T-helper 9 cell (primary cell): ENCODE results near the gene GNB1L.

ENCODE experiments used
- DNase-seq: peaks from one replicate; pipeline ENCODE4 v3.0.0-alpha.2; 2020

GNB1L gene

GRCh38 chr22:19821523-19822300 is 33.0 kb downstream of the GNB1L start:
- DNase-seq, result no peak

DNA sequence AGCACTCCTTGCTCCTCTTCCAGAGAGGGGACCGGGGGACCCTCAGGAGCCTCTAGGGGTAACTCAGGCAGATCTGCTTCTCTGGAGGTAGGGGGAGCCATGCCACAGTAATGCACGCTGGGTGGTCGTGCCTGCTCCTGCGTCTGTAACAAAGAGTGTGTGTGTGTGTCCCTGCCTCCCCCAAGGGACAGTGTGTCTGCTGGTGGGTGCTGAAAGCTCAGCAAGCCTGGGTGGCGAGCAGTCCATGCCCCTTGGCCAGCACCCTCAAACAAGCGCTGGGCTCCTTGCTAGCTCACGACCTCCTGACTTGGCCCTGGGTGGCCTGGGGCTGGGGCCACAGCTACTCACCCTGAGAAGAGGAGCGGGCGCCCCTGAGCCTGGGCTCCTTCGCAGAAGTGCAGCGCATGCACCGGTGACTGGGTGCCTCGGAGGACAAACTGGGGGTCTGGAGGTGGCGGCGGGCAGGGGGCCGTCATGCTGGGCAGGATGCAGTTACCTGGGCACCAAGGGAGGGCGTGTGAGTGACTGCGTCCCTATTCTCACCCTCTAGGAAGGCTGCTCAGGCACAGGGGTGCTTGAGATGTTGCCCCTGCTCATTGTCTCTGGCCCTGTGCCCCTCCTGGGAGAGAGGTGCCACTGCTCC is 33.7 kb downstream of the GNB1L start:
- no peak for DNase-seq

DNA sequence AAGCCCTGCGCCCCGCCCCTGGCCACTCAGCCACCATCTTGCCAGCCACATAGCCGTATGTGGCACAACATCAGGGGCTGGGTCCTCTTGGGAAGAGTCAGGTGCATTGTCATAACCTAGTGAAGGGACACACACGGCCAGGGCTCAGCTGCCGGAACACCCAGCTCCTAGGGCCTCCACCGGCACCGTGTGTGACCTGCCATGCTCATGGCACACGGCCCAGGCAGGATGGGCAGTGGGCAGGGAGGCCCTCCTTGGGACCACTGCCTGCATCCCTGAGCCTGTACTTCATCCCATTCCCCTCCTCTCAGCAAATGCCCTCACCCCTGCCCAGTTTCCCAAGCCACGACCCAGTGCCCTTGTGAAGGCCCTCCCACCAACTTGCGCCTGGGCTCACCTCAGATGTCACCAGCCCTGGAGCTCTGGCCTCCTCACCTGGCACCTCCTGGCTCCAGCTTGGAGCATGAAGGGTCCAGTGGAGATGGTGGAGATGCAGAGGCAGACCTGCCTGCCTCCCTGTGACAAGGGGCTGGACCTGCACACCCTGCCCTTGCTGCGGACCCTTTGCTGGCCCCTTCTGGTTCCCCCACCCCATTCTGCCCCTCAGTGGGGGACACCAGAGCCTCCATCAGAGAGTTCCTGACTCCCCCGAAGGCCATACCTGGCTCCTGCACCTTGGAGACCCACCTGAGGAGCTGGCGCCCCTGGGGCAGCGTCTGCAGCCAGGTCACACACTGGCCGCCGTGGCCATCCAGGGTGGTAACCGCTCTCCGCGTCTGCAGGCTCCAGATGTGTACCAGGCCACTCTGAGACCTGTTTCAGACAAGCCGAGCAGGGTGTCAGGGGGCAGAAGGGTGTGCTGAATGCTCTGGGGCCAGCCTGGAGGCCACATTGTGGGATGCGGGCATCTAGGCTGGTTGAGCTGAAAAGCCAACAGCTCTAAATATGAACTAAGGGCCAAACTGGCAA is 34.5 kb downstream of the GNB1L start:
- no peak for DNase-seq

- no peak for DNase-seq
Measured at GRCh38 chr22:19819208-19819910, 35.3 kb downstream of the GNB1L start.

DNA sequence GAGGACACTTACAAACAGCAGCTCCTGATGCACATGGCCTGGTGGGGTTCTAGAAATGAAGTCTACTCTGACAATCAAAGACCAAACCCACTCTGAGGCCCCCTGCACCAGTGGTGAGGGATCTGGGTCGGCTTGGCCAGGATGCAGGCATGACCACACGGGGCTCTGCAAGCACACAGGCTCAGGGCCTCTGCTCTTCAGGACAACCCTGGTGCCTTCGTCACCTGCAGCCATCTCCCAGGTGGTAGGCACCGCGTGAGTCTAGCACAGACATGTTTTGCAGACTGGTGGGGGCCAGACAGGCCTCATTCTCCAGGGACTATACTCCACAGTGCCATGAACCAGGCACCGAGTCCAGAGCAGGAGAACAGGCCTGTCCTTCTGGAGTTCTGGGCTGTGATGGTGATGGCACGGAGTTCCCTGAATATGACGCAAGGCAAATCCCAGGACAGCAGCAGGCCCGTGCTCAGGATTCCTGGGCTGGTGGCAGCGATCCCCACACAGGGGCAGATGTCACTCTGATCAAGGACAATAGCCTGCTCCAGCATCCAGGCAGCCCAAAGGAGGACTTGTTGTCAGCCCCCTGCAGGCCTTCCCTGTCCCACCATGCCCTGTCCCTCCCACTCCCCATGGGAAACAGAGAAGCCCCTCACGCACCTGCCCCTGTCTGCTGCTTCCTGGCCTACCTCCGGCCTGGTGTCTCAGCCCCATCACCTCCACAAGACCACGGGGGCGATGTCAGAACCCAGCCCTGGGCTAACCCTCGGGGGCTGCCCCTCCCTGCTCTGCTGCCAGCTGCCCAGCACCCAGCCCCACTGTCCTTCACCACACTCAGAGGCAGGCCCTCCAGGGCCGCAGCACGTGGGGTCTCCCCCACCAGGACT is 36.1 kb downstream of the GNB1L start:
- no peak for DNase-seq

- DNase-seq, result no peak
Measured at GRCh38 chr22:19816372-19817119, 38.1 kb downstream of the GNB1L start.

- no peak for DNase-seq
Measured at GRCh38 chr22:19815823-19816290, 38.8 kb downstream of the GNB1L start.

DNA sequence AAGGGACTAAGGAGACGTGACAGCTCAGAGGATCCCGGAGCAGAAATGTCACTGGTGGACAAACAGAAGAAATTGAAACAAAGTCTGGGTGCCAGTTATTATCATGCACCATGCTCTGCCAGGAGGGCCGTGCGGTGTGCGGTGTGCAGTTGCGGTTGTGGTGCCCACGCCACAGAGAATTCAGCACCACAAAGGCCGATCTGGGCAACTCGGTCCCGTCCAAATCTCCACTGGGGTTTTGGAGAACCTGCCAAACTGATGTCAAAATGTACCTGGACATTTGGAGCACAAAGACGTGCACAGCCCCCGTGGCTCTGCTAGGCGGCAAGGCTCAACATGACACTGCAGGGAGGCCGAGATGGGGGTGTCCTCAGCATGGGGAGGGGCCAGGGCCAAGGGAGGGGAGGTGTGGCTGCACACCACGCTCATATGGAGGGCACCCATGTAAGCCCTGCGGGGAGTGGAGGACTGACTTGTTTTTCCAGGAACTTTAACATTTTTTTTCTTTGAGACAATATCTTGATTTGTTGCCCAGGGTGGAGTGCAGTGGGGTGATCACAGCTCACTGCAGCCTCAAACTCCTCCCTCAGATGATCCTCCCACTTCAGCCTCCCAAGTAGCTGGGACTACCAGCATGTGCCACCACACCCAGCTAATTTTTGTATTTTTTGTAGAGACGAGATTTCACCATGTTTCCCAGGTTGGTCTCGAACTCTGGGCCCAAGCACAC is 39.4 kb downstream of the GNB1L start:
- DNase-seq, result no peak

- no peak for DNase-seq
Measured at GRCh38 chr22:19814428-19814827, 40.2 kb downstream of the GNB1L start.

GRCh38 chr22:19812910-19813309 is 41.8 kb downstream of the GNB1L start:
- no peak for DNase-seq

DNA sequence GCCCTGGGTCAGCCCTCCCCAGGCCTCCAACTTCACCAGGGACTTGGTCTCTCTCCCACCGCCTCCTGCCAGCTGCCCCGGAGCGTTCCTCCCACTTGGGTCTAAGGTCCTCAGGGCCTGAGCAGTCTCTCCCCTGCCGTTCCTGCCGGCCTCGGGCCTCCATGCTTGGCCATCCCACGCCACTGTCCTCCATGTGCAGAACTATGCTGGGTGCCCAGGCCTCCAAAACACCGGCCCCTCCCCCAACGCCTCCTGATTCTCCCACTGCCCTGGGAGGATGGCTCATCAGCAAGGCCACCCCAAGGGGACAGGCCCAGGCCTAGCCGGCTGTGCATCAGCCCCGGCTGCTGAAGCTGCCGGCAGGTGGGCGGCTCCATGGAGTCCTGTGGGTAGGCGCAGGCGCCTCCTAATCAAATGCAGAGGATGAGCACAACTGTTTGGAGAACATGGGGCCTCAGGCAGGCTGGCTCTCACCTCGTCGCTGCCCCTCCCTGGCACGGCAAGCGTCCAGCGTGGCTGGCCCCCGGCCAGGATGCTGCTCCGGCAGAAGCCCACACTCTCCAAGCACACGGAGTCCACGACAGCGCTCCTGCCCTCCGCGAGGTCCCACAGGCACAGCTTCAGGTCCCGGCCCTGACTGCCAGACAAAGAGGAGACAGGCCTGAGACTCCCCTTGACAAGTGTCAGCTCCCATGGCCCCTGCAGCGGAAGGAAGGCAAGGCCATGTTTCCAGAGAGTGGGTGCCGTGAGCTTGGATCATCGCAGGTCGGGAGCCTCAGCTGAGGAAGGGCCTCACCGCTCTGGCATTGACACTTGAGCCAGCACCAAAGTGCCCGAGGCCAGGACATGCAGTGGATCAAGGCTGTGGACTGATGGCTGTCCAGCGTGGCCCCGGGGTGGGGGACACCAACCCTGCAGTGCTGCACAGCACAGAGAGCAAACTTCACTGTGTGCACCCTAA is 42.6 kb downstream of the GNB1L start:
- DNase-seq, result no peak

DNA sequence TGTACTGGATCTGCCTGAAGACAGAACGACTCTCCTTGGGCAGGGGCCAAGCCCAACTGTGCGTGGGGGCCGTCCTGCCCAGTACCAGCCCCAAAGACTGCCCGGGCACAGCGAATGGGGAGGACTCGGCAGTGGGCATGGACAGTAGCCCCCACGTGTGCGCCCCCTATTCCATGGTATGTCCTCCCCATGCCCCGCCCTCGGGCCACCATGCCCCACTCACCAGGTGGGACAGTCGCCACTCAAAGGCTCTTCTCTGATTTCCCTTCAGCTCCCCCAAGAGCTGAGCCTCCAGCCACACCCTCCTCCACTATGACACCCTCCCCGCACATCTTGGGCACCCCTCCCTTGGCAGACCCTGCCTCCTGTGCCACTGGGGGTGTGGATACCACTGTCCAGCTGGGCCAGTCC is 43.5 kb downstream of the GNB1L start:
- DNase-seq, result no peak

DNA sequence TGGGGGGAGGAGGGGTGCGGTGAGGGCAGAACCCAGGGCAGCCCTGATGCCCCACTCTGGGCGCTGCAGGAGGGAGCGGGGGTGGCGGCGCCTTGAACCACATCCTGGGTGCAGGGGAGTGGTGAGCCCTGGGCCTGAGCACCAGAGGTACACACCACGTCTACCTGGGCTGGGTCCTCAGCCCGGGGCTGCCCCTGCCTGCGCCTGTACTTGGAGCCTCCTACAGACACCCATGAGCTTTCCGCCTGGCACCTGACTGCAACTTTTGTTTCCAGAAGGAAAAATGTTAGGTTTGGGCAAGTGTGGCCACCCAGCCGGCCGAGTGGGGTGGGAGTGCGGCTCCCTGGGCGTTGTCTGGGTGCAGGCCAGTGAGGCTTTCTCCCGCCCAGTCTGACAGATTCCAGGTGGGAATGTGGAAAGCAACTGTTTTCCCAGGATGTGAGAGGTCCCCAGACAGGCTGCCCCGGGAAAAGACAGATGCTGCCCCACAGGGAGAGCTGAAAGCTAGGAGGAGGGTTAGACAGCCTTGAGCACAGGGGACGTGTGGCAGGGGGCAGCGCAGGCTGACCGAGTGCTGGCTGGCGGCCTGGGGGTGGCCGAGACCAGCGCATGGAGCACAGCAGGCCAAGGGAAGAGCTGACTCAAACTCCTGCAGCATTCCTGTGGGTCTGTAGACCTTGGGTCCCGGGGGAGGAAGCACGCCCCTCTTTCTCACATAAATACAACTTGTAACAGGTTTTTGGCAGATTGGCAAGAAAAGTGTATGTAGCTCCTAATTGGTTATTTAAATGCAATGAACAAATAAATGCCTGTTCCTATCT is 44.1 kb downstream of the GNB1L start:
- no peak for DNase-seq

DNA sequence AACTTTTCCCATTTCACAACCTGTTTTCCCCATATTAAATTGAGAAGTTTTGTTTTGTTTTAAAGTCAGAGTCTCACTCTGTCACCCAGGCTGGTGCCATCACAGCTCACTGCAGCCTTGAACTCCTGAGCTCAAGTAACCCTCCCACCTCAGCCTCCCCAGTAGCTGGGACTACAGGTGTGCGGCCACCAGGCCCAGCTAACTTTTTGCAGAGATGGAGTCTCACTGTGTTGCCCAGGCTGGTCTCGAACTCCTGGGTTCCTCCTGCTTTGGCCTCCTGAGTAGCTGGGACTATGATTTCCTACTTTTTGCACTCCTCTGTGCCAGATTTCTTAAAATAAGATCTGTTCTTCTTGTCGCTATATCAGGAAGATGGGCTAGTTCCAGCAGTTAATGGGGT is 44.9 kb downstream of the GNB1L start:
- no peak for DNase-seq

DNA sequence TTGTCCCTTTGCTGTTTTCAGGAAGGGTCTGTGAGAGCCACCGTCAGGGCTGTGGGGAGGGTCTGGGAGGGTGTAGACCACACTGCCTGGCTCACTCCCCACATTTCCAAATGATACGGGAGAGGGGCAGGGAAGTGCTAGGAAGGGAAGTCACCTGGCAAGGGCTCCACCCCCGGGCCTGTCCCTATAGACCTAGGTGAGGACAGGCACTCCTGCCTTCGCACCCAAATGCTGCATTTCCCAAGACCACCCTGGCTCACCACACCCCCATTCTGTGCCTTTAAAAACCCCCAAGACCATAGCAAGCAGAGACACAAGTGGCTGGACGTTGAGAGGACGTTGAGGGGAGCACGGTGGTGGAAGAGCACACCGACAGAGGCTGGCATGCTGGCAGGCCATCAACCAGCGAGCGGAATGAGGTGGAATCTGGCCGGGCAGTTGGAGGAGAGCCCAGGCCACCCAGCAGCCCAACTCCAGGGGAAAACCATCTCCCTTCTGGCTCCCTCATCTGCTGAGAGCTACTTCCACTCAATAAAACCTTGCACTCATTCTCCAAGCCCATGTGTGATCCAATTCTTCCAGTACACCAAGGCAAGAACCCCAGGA is 45.7 kb downstream of the GNB1L start:
- DNase-seq, result no peak

- no peak for DNase-seq
Measured at GRCh38 chr22:19807914-19808872, 46.5 kb downstream of the GNB1L start.
